HG03439 (cell line): ENCODE measurements around the gene FBXL22.
"Not testable (repeated sequence)": the region's sequence is repeated elsewhere in the genome, so short reads cannot be mapped to it uniquely, and the experiment has no call there.

Experiments used
- ATAC-seq: cut with Tn5 transposase; IDR thresholded peaks from one replicate; pipeline ENCODE4 v1.9.1; 2021; ENCODE audit warnings: mild to moderate bottlenecking, moderate library complexity; ENCODE audit not compliant: unreplicated experiment

Gene FBXL22

DNA sequence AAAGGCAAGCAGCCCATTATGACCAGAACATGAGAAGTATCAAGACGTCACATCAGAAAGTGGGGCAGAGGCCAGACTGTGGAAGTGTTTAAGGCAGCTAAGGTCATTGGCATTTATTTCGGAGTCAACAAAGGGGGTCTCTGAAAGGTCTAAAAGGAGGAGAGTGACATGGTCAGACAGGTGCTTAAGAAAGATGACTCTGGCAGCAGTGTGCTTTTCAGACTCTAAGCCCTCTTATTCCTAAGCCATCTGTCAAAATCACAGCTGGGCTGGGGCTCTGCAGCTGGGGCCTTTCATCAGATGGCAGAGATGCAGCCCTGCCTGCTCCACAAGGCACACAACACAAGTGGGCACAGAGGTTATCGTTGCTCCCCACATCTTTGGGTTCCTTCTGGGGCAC, 14.0 kb downstream of the FBXL22 start:
- ATAC-seq, result no peak

DNA sequence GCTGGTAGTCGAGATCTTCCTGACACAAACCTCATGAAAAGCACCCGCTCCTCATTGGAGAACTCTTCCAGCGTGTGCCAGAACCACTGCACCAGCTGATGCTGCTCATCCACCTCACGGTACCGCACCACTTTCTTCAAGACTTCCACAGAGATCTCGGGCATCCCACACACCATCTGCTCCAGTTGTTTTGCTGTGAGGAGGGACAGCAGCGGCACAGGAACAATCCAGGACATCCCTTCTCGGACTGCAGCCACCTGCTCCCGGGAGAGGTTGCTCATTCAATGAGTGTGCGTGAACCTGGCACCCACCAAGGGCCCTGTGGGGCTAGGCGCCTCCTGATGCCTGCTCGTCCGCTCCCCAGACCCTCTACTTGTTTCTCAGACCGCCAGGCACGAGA, 15.1 kb downstream of the FBXL22 start:
- ATAC-seq, result no peak

DNA sequence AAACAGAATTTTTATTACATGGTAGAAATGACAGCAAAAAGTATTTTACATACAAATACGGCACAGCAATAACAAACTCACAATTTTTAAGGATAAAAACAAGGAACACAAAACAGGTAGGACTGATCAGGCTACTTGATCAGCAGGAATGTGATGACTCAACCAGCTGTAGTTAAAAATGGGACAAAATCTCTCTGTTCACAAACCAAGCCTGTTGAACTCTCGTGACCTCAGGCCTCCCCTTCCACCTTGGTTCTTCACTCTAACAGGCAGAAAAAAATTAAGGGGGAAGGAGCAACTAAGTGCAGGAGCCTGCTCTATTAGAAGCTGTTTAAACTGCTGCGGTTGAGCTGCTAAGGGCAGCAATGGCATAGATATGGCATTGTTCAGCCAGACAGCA, 18.7 kb downstream of the FBXL22 start:
- no peak for ATAC-seq

DNA sequence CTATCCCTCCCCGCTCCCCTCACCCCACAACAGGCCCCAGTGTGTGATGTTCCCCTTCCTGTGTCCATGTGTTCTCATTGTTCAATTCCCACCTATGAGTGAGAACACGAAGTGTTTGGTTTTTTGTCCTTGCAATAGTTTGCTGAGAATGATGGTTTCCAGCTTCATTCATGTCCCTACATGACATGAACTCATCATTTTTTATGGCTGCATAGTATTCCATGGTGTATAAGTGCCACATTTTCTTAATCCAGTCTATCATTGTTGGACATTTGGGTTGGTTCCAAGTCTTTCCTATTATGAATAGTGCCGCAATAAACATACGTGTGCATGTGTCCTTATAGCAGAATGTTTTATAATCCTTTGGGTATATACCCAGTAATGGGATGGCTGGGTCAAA, 20.0 kb downstream of the FBXL22 start:
- not testable (repeated sequence) for ATAC-seq

- not testable (repeated sequence) for ATAC-seq
Observed at GRCh38 chr15:63617627-63618026, 20.4 kb downstream of the FBXL22 start.

GRCh38 chr15:63620760-63621159, 23.6 kb downstream of the FBXL22 start:
- not testable (repeated sequence) for ATAC-seq

DNA sequence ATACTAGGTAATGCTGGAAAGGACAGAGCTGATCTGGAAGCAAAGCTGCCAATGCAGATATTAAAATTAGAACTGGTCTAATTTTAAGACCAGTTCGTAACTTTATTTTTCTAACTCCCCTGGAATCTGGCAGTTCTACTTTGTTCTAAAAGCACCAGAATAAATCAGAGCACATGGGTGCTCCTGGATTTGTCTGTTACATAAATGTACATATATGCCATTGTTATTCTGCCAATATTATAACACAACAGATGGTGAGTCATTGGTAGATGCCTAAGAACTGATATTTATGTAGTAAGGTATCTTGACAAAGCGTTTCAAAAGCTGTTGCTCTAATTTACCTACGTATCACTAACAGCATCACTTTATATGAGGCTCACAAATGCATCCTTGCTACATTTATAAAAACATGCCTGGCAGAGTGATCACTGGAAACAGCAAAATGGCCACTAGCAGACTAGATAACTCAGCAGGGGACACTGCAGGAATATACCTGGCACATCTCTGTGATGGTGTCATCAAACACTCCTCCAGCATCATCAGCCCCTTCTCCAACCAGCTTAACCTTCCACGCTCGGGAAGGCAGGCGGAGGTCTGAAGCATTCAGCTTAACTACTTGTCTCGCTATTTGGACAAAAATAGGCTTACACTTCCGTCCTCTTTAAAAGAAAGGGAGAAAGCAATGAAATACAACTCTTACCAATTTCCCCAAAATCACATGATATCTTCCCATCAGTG, 26.2 kb downstream of the FBXL22 start:
- ATAC-seq, result no peak

GRCh38 chr15:63626955-63627354, 29.8 kb downstream of the FBXL22 start:
- ATAC-seq, result no peak

DNA sequence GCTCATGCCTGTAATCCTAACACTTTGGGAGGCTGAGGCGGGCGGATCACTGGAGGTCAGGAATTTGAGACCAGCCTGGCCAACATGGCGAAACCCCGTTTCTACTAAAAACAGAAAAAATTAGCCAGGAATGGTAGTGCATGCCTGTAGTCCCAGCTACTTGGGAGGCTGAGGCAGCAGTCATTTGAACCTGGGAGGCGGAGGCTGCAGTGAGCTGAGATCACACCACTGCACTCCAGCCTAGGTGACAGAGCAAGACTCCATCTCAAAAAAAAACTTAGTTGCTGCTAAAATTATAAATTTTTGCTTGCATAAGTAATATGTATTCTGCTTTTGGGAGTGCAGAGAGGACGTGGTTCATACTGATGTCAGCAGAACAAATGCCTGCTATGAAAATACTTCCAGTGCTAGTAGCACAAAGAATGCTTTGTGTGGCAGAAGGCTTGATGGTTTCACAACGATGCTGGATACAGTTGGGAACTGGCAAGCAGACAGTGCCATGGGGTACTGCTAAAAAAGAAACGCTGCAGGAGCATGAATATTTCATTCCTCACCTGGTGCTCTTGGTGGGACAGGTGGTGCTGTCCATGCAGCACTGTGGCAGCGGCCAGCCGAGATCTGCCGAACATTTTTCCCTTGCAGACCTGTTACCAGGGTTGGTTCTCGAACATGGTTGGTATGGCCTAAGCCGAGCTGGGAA, 31.1 kb downstream of the FBXL22 start:
- ATAC-seq, result no peak

- no peak for ATAC-seq
Observed at GRCh38 chr15:63630036-63630751, 33.0 kb downstream of the FBXL22 start.

- no peak for ATAC-seq
Observed at GRCh38 chr15:63633312-63633711, 36.1 kb downstream of the FBXL22 start.

DNA sequence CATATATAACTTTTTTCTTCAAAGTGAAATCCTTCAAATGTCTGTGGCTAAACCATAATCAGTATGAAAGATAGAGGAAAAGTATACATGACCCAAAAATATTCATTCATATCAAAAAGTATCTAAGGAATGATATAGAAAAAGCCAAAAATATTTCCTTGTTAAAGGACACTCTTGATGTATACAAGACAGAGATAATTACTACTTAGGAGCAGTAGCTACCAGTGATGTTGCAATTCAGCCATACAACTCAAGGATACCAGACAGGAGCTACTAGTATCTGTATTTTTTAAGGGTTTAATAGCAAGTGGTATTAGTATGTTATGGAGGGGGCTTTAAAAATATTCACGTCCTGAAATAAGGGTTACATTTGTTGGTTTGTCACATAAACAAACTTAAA, 37.0 kb downstream of the FBXL22 start:
- no peak for ATAC-seq

DNA sequence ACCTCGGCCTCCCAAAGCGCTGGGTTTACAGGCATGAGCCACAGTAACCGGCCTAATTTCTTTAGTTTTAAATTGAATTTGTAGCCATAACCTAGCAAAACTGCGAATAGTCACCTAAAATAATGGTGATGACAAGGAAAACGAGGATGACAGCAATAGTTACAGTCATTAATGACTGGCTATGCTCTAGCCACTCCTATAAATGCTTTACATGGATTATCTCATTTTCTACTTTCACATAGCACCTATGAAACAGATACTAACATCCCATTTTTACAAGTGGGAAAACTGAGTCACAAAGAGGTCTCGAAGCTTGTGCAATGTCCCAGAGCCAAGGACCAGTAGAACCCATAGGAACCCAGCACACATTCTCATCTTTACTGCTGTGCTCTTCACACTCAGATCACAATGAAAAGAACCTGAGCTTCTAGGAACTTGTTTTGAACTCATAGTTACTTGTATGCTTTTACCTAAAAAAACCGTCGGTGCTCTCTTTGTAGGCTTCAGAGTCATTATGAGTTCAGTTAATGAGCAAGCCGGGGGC, 39.4 kb downstream of the FBXL22 start:
- ATAC-seq, result no peak

GRCh38 chr15:63638839-63639238, 41.7 kb downstream of the FBXL22 start:
- ATAC-seq, result no peak

GRCh38 chr15:63640146-63640545, 43.0 kb downstream of the FBXL22 start:
- no peak for ATAC-seq
